Measurements from ENCODE around the gene AJM1. TPM values are rescaled to one million over a fixed set of nuclear protein-coding genes. Genes with fewer than 3 reads are reported as not detected.
"Not testable (repeated sequence)": the region's sequence is repeated elsewhere in the genome, so short reads cannot be mapped to it uniquely, and the experiment has no call there.

Gene AJM1
- total RNA-seq, 1 donor from 2014 or later = 1.0 TPM

GRCh38 chr9:136881691-136882108, 39.4 kb downstream of the AJM1 start:
- no peak for DNase-seq

DNA sequence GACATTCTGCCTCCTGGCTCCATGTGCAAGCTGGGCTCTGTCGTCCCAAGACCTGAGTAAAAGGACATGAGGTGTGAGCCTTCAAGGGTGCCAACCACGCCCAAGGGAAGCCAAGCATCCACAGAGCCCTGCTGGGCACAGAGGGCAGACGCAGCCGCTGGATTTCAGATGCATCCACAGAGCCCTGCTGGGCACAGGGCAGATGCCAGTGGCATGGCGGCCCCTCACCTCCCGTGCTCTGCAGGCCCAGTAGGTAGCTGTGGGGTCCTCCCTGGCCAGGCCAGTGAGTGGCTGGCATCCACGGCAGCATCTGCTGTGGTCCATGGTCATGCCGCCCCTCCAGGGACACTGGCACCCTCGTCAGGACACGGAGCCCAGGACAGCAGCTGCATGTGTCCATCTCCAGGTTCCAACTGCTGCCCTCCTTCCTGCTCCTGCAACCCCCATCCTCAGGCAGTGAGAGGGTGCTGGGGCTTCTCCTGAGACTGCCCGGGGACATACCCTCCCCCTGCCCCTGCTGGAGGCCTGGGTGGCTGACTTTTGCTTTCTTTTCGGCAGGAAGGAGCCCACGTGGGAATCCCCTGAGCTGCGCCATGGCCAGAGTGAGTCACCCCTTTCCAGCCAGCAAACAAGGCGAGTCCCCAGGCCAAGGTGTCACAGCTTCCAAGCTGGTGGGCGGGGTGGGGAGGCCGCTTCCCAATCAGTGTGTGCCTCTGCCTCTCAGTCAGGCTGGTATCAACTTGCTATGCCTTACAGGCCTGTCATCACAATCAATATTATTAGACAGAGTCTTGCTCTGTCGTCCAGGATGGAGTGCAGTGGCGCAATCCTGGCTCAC, 40.0 kb downstream of the AJM1 start:
- DNase-seq = peak; percentile 83

GRCh38 chr9:136882947-136883283, 40.6 kb downstream of the AJM1 start:
- DNase-seq = not testable (repeated sequence)

DNA sequence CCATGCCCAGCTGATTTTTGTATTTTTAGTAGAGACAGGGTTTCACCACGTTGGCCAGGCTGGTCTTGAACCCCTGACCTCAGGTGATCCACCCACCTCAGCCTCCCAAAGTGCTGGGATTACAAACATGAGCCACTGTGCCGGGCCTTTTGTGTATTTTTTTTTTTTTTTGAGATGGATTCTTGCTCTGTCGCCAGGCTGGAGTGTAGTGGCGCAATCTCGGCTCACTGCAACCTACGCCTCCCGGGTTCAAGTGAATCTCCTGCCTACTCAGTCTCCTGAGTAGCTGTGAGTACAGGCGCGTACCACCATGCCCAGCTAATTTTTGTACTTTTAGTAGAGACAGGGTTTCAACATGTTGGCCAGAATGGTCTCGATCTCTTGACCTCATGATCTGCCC, 41.4 kb downstream of the AJM1 start:
- DNase-seq = not testable (repeated sequence)

GRCh38 chr9:136885950-136886578, 43.8 kb downstream of the AJM1 start, which contains the start of gene TRAF2:
Gene TRAF2 (plus strand): TSS chr9:136886516. CDS start chr9:136898741, 12,225 bp downstream.
- peak; percentile 100 for DNase-seq

DNA sequence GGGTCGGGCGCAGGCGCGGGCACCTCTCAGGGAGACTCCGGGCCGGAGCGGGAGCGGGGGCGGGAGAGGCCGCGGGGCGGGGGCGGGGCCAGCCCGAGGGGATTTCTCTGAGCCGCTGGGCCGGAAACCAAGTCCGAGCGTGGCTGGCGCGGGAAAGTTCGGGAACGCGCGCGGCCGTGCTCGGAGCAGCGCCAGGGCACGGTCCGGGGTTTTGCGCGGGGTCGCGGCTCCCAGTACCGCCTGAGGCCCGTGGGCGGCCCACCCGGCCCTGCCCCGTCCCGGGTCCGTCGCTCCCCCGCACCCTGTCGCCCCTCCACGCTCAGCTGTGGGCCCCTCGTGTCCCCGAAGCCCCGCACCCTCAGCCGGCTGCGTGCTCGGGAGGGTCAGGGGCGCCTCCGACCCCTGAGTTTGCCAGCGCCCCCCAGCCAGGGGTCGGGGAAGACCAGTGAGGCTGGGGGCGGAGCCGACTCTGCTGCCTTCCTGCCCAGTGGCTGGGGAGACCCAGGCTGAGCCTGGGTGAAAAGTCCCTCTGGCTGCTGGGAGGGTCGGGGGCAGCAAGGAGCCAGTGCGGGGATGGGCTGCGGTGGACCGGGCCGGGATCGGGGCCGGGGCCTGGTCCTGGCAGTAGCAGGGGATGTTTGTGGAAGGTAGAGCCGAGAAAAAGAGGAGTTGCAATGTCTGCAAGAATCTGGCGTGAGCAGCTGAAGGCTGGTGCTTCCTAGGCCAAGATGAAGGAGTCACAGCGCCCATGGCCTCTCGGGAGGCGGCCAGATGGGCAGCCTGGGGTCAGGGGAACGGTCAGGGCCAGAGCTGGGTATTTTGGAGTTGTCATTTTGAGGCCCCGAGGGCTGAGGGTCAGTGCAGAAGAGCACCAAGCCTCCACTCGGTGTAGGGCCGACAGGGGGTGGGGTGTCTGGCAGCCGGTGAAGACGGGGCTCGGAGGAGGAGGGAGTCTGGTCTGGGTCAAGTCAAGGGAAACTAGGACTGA, 44.6 kb downstream of the AJM1 start:
- DNase-seq = peak; percentile 45

- no peak for DNase-seq
Measured at GRCh38 chr9:136888454-136888853, 46.2 kb downstream of the AJM1 start.

DNA sequence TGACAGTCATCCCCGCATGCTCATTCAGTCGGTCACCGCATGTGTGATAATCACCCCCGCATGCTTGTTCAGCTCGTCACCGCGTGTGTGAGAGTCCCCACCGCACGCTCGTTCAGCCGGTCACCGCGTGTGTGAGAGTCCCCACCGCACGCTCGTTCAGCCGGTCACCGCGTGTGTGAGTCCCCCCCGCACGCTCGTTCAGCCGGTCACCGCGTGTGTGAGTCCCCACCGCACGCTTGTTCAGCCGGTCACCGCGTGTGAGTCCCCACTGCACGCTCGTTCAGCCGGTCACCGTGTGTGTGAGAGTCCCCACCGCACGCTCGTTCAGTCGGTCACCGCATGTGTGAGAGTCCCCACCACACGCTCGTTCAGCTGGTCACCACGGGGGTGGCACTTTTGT, 47.6 kb downstream of the AJM1 start:
- DNase-seq = no peak

GRCh38 chr9:136890661-136891060, 48.4 kb downstream of the AJM1 start:
- DNase-seq = no peak

Other genes starting within 250 kb of the AJM1 start
- gene EGFL7, start 179.6 kb upstream of the AJM1 start, total RNA-seq = 571 and 768 TPM in 2 replicates
- gene AGPAT2, start 155.0 kb upstream of the AJM1 start, total RNA-seq = 46.1 and 62.6 TPM in 2 replicates
- gene DIPK1B, start 129.9 kb upstream of the AJM1 start, total RNA-seq = 172 and 238 TPM in 2 replicates
- gene LCN10, start 99.5 kb upstream of the AJM1 start, total RNA-seq = 0.05 TPM in 1 of 2 replicates, not detected in the other
- 0.68 TPM in 1 of 2 replicates, not detected in the other for gene LCN6, start 94.0 kb upstream of the AJM1 start, total RNA-seq
- gene LCN8, start 84.2 kb upstream of the AJM1 start, total RNA-seq = not detected in 2 replicates
- gene LCN15, start 78.0 kb upstream of the AJM1 start, total RNA-seq = 0.05 TPM in 1 of 2 replicates, not detected in the other
- gene TMEM141, start 51.1 kb upstream of the AJM1 start, total RNA-seq = 47.9 and 98.5 TPM in 2 replicates
- 0.37 and 1.0 TPM in 2 replicates for gene CCDC183, start 46.1 kb upstream of the AJM1 start, total RNA-seq
- gene RABL6, start 34.5 kb upstream of the AJM1 start, total RNA-seq = 69.1 and 95.8 TPM in 2 replicates
- gene PHPT1, start 6.9 kb downstream of the AJM1 start, total RNA-seq = 99.0 and 104 TPM in 2 replicates
- 2.0 and 5.1 TPM in 2 replicates for gene MAMDC4, start 9.9 kb downstream of the AJM1 start, total RNA-seq
- gene EDF1, start 23.8 kb downstream of the AJM1 start, total RNA-seq = 309 and 438 TPM in 2 replicates
- 20.6 and 24.2 TPM in 2 replicates for gene TRAF2, start 44.0 kb downstream of the AJM1 start, total RNA-seq
- 255 and 270 TPM in 2 replicates for gene FBXW5, start 102.3 kb downstream of the AJM1 start, total RNA-seq
- gene C8G, start 102.8 kb downstream of the AJM1 start, total RNA-seq = 1.7 TPM in 1 of 2 replicates, not detected in the other
- not detected in 2 replicates for gene LCN12, start 109.8 kb downstream of the AJM1 start, total RNA-seq
- gene PTGDS, start 135.0 kb downstream of the AJM1 start, total RNA-seq = 0.17 and 0.60 TPM in 2 replicates
- not detected in 2 replicates for gene LCNL1, start 140.5 kb downstream of the AJM1 start, total RNA-seq
- gene PAXX, start 149.9 kb downstream of the AJM1 start, total RNA-seq = 13.5 and 17.9 TPM in 2 replicates
- 0.09 TPM in 1 of 2 replicates, not detected in the other for gene CLIC3, start 154.1 kb downstream of the AJM1 start, total RNA-seq
- 8.5 and 13.3 TPM in 2 replicates for gene ABCA2, start 185.8 kb downstream of the AJM1 start, total RNA-seq
- gene FUT7, start 189.6 kb downstream of the AJM1 start, total RNA-seq = not detected in 2 replicates
- gene NPDC1, start 203.7 kb downstream of the AJM1 start, total RNA-seq = 39.7 and 46.8 TPM in 2 replicates
- gene ENTPD2, start 211.6 kb downstream of the AJM1 start, total RNA-seq = not detected in 2 replicates
- gene SAPCD2, start 228.1 kb downstream of the AJM1 start, total RNA-seq = 6.0 and 36.3 TPM in 2 replicates
- 27.0 and 27.2 TPM in 2 replicates for gene UAP1L1, start 235.0 kb downstream of the AJM1 start, total RNA-seq
- 73.1 and 76.6 TPM in 2 replicates for gene MAN1B1, start 244.5 kb downstream of the AJM1 start, total RNA-seq

Data from dermis blood vessel endothelial cell (primary cell).